ENCODE results near the gene FARSA.

- TF ChIP-seq ZNF274 (IDR thresholded peaks at IDR 0.05; ENCODE audit: borderline replicate concordance, extremely low read depth, low read length) (no peak), RAD21 (IDR thresholded peaks at IDR 0.05 in 1 of 2, conservative IDR thresholded peaks at IDR 0.05 in 1 of 2; ENCODE audit: low read depth in 2 of 2, low read length in 2 of 2) (no peak), EP300 (IDR thresholded peaks at IDR 0.05; ENCODE audit: borderline replicate concordance in 1 of 2, low read depth in 2 of 2, low read length in 2 of 2) (no peak)
- TF ChIP-seq, protein P1, sequence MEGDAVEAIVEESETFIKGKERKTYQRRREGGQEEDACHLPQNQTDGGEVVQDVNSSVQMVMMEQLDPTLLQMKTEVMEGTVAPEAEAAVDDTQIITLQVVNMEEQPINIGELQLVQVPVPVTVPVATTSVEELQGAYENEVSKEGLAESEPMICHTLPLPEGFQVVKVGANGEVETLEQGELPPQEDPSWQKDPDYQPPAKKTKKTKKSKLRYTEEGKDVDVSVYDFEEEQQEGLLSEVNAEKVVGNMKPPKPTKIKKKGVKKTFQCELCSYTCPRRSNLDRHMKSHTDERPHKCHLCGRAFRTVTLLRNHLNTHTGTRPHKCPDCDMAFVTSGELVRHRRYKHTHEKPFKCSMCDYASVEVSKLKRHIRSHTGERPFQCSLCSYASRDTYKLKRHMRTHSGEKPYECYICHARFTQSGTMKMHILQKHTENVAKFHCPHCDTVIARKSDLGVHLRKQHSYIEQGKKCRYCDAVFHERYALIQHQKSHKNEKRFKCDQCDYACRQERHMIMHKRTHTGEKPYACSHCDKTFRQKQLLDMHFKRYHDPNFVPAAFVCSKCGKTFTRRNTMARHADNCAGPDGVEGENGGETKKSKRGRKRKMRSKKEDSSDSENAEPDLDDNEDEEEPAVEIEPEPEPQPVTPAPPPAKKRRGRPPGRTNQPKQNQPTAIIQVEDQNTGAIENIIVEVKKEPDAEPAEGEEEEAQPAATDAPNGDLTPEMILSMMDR (IDR thresholded peaks at IDR 0.05; ENCODE audit: control extremely low read depth in 1 of 3, insufficient read depth in 1 of 3, low read depth in 1 of 3, low read length in 3 of 3) = no peak
Observed at GRCh38 chr19:12973236-12973635, 39.7 kb upstream of the FARSA start.
